NCI-H2081 treated with DMSO at 0.1 percent for 48 hours (cell line): ENCODE results near the gene SBDS.

Source experiments
- DNase-seq: peaks from one replicate; lab custom pipeline; 2025; lab: John Stamatoyannopoulos, UW

Gene SBDS

GRCh38 chr7:66937940-66938339 is 57.4 kb downstream of the SBDS start:
- DNase-seq = no peak
